SK-N-SH treated with all-trans-retinoic acid at 6 μM for 48 hours (cell line): ENCODE measurements around the gene KLRK1.

ENCODE experiments used
- ATAC-seq: fragments of 200-7000 bp; cut with Tn5 transposase; 3 replicates; pipeline ENCODE4 v1.9.1; 2020; ENCODE audit warnings: mild to moderate bottlenecking, moderate library complexity
- ARNTL ChIP-seq: fragments of 450-650 bp; formaldehyde crosslinking; IDR thresholded peaks from 2 replicates; pipeline ENCODE4 v1.5.0; 2020; ENCODE audit warnings: low read depth, mild to moderate bottlenecking, moderate library complexity, borderline replicate concordance
- BACH2 ChIP-seq: fragments of 250-450 bp; sonication (Bioruptor Pico); IDR thresholded peaks from 2 replicates; pipeline ENCODE4 v1.9.0; 2021; ENCODE audit warnings: mild to moderate bottlenecking, borderline replicate concordance
- CREB5 ChIP-seq: fragments of 250-450 bp; sonication (Bioruptor Pico); IDR thresholded peaks from 2 replicates; pipeline ENCODE4 v1.5.1; 2020; ENCODE audit warnings: low read depth, mild to moderate bottlenecking, moderate library complexity
- CSDC2 ChIP-seq: fragments of 250-450 bp; sonication (Bioruptor Pico); IDR thresholded peaks from 2 replicates; pipeline ENCODE4 v1.5.0; 2020; ENCODE audit warnings: mild to moderate bottlenecking, moderate library complexity
- ESRRG ChIP-seq: fragments of 250-450 bp; sonication (Bioruptor Pico); IDR thresholded peaks from 2 replicates; pipeline ENCODE4 v1.6.1; 2021; ENCODE audit warnings: mild to moderate bottlenecking
- GLIS3 ChIP-seq: fragments of 250-450 bp; sonication (Bioruptor Pico); IDR thresholded peaks from 2 replicates; pipeline ENCODE4 v1.5.0; 2020; ENCODE audit warnings: mild to moderate bottlenecking, moderate library complexity
- ISL1 ChIP-seq: fragments of 250-450 bp; sonication (Bioruptor Pico); IDR thresholded peaks from 2 replicates; pipeline ENCODE4 v2.1.2; 2022; ENCODE audit warnings: mild to moderate bottlenecking, moderate library complexity
- OSR1 ChIP-seq: fragments of 250-450 bp; sonication (Bioruptor Pico); IDR thresholded peaks from 2 replicates; pipeline ENCODE4 v1.8.0; 2022; ENCODE audit warnings: moderate library complexity, mild to moderate bottlenecking, inconsistent platforms
- PPARA ChIP-seq: fragments of 250-450 bp; sonication (Bioruptor Pico); IDR thresholded peaks from 2 replicates; pipeline ENCODE4 v1.5.0; 2020; ENCODE audit warnings: mild to moderate bottlenecking, borderline replicate concordance
- RARB ChIP-seq: fragments of 250-450 bp; sonication (Bioruptor Pico); IDR thresholded peaks from 2 replicates; pipeline ENCODE4 v1.8.0; 2021; ENCODE audit warnings: mild to moderate bottlenecking, moderate library complexity
- SNAI2 ChIP-seq: fragments of 250-450 bp; sonication (Bioruptor Pico); IDR thresholded peaks from 2 replicates; pipeline ENCODE4 v1.5.0; 2020; ENCODE audit warnings: mild to moderate bottlenecking, moderate library complexity
- TCF4 ChIP-seq: fragments of 250-450 bp; sonication (Bioruptor Pico); IDR thresholded peaks from 2 replicates; pipeline ENCODE4 v1.8.0; 2021; ENCODE audit warnings: mild to moderate bottlenecking, moderate library complexity, borderline replicate concordance
- TOX ChIP-seq: fragments of 250-450 bp; sonication (Bioruptor Pico); IDR thresholded peaks from 2 replicates; pipeline ENCODE4 v1.8.0; 2021; ENCODE audit warnings: mild to moderate bottlenecking, moderate library complexity, borderline replicate concordance
- TSHZ2 ChIP-seq: fragments of 250-450 bp; sonication (Bioruptor Pico); IDR thresholded peaks from 2 replicates; pipeline ENCODE4 v1.5.0; 2020; ENCODE audit warnings: mild to moderate bottlenecking, moderate library complexity
- ZC3H10 ChIP-seq: fragments of 250-450 bp; sonication (Bioruptor Pico); IDR thresholded peaks from 2 replicates; pipeline ENCODE4 v1.5.1; 2021; ENCODE audit warnings: mild to moderate bottlenecking, moderate library complexity
- ZFP3 ChIP-seq: fragments of 250-450 bp; sonication (Bioruptor Pico); IDR thresholded peaks from 2 replicates; pipeline ENCODE4 v1.5.0; 2020; ENCODE audit warnings: mild to moderate bottlenecking, moderate library complexity
- ZFP30 ChIP-seq: fragments of 450-650 bp; formaldehyde crosslinking; IDR thresholded peaks from 2 replicates; pipeline ENCODE4 v1.5.0; 2022; ENCODE audit warnings: mild to moderate bottlenecking, moderate library complexity
- ZNF565 ChIP-seq: fragments of 450-650 bp; formaldehyde crosslinking; conservative IDR thresholded peaks from 2 replicates; pipeline ENCODE4 v1.5.0; 2020; ENCODE audit warnings: low read depth, mild to moderate bottlenecking, moderate library complexity
- ZNF70 ChIP-seq: fragments of 450-650 bp; formaldehyde crosslinking; IDR thresholded peaks from 2 replicates; pipeline ENCODE4 v1.5.0; 2020; ENCODE audit warnings: mild to moderate bottlenecking, moderate library complexity
- ZNF8 ChIP-seq: fragments of 450-650 bp; formaldehyde crosslinking; IDR thresholded peaks from 2 replicates; pipeline ENCODE4 v1.5.0; 2020; ENCODE audit warnings: mild to moderate bottlenecking, moderate library complexity
- TF ChIP-seq, protein P1 (sequence below): fragments of 250-450 bp; sonication (Bioruptor Pico); IDR thresholded peaks from 2 replicates; pipeline ENCODE4 v1.8.0; 2021; ENCODE audit warnings: low read depth, mild to moderate bottlenecking, moderate library complexity, borderline replicate concordance
- TF ChIP-seq, protein P2 (sequence below): fragments of 250-450 bp; sonication (Bioruptor Pico); IDR thresholded peaks from 2 replicates; pipeline ENCODE4 v1.8.0; 2020; ENCODE audit warnings: mild to moderate bottlenecking, moderate library complexity, borderline replicate concordance

KLRK1 gene

GRCh38 chr12:10361622-10362021 lies 28.2 kb downstream of the KLRK1 start:
- no peak for ATAC-seq
- TF ChIP-seq ZFP3, result no peak
- TF ChIP-seq BACH2 (CRISPR knock-in tag), result no peak
- TF ChIP-seq ZFP30 (CRISPR knock-in tag), result no peak
- no peak for TF ChIP-seq TOX (CRISPR knock-in tag)
- TF ChIP-seq CSDC2 (CRISPR knock-in tag), result no peak
- no peak for TF ChIP-seq ZC3H10 (CRISPR knock-in tag)
- TF ChIP-seq OSR1, result no peak
- TF ChIP-seq TCF4 (CRISPR knock-in tag), result no peak
- TF ChIP-seq, protein P1, sequence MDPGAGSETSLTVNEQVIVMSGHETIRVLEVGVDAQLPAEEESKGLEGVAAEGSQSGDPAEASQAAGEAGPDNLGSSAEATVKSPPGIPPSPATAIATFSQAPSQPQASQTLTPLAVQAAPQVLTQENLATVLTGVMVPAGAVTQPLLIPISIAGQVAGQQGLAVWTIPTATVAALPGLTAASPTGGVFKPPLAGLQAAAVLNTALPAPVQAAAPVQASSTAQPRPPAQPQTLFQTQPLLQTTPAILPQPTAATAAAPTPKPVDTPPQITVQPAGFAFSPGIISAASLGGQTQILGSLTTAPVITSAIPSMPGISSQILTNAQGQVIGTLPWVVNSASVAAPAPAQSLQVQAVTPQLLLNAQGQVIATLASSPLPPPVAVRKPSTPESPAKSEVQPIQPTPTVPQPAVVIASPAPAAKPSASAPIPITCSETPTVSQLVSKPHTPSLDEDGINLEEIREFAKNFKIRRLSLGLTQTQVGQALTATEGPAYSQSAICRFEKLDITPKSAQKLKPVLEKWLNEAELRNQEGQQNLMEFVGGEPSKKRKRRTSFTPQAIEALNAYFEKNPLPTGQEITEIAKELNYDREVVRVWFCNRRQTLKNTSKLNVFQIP (CRISPR knock-in tag), result no peak

DNA sequence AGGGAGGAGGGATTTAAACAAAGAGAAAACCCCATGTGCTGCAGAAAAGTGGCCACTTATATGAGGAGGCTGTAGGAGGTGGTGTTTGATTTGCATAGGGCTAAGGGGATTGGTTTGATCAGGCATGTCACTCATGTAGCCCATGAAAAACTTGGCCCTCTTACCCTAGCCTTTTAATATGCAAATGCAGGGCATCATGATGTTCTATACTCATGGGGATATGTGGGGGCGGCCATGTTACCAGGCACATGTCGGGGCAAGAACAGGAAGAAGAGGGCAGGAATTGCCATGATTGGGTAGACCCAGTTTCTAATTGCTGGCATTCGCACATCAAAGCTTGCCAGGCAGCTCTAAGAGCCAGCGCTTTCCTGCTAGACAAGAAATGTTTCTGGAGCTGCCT lies 28.8 kb downstream of the KLRK1 start:
- TF ChIP-seq RARB (no peak), ZC3H10 (CRISPR knock-in tag) (no peak), SNAI2 (CRISPR knock-in tag) (no peak), ESRRG (CRISPR knock-in tag) (no peak), ZNF8 (CRISPR knock-in tag) (no peak), ZNF565 (CRISPR knock-in tag) (no peak), ARNTL (CRISPR knock-in tag) (no peak)
- TF ChIP-seq, protein P2, sequence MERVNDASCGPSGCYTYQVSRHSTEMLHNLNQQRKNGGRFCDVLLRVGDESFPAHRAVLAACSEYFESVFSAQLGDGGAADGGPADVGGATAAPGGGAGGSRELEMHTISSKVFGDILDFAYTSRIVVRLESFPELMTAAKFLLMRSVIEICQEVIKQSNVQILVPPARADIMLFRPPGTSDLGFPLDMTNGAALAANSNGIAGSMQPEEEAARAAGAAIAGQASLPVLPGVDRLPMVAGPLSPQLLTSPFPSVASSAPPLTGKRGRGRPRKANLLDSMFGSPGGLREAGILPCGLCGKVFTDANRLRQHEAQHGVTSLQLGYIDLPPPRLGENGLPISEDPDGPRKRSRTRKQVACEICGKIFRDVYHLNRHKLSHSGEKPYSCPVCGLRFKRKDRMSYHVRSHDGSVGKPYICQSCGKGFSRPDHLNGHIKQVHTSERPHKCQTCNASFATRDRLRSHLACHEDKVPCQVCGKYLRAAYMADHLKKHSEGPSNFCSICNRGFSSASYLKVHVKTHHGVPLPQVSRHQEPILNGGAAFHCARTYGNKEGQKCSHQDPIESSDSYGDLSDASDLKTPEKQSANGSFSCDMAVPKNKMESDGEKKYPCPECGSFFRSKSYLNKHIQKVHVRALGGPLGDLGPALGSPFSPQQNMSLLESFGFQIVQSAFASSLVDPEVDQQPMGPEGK, result no peak
- ATAC-seq, result no peak

DNA sequence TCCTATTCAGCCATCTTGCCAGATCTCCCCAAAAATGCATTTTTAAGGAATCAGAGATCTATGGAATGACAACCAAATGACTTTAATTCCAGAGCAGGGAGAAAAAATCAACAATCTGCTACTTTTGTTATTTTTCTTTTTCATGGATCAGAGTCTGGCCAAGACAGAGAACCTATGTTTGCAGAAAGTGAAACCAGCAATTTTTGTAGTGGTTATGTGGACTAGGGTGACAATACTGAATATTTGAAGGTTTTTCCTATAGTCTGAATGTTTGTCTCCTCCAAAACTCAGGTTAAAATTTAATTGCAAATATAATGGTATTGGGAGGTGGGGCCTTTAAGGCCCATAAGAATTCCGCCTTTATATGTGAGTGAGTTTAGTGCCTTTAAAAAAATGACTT lies 30.9 kb downstream of the KLRK1 start:
- TF ChIP-seq ZFP30 (CRISPR knock-in tag) (no peak), ARNTL (CRISPR knock-in tag) (no peak), BACH2 (CRISPR knock-in tag) (no peak), CSDC2 (CRISPR knock-in tag) (no peak), ZFP3 (no peak)
- no peak for ATAC-seq

DNA sequence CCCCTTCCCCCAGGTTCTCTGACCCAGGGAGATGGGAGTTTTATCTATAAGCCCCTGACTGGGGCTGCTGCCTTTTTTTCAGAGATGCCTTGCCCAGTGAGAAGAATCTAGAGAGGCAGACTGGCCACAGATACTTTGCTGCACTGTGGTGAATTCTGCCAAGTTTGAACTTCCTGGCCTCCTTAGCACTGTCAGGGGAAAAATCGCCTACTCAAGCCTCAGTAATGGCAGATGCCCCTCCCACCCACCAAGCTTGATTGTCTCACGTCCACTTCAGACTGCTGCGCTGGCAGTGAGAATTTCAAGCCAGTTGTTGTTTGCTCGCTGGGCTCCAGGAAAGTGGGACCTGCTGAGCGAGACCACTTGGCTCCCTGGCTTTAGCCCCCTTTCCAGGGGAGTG lies 31.7 kb downstream of the KLRK1 start:
- TF ChIP-seq ISL1 (CRISPR knock-in tag) (no peak), ZNF8 (CRISPR knock-in tag) (no peak), CSDC2 (CRISPR knock-in tag) (no peak)
- no peak for ATAC-seq

GRCh38 chr12:10354502-10354901 lies 35.3 kb downstream of the KLRK1 start:
- no peak for ATAC-seq
- TF ChIP-seq GLIS3 (CRISPR knock-in tag) (no peak), ISL1 (CRISPR knock-in tag) (no peak), RARB (no peak), ZNF8 (CRISPR knock-in tag) (no peak), ZC3H10 (CRISPR knock-in tag) (no peak), CREB5 (CRISPR knock-in tag) (no peak), PPARA (CRISPR knock-in tag) (no peak), ESRRG (CRISPR knock-in tag) (no peak), ZFP3 (no peak), TOX (CRISPR knock-in tag) (no peak), TCF4 (CRISPR knock-in tag) (no peak), CSDC2 (CRISPR knock-in tag) (no peak), BACH2 (CRISPR knock-in tag) (no peak), TSHZ2 (CRISPR knock-in tag) (no peak), ZNF70 (CRISPR knock-in tag) (no peak), ZNF565 (CRISPR knock-in tag) (no peak)
- TF ChIP-seq, protein P1 (CRISPR knock-in tag), result no peak
- TF ChIP-seq, protein P2, result no peak
